Trophoblast cell (in vitro differentiated cells and primary cell): ENCODE measurements around the gene OR51T1.

Experiments
- DNase-seq, 2 donors: peaks; one replicate each; pipeline ENCODE4 v3.0.0-alpha.2; 2016
- H2AFZ ChIP-seq: 2 replicates; pipeline ENCODE4 v1.6.1; 2013; ENCODE audit warnings: low read length, moderate library complexity, mild to moderate bottlenecking; ENCODE audit not compliant: insufficient read depth, poor library complexity
- H2AK5ac ChIP-seq: 2 replicates; pipeline ENCODE4 v1.6.1; 2013; ENCODE audit warnings: mild to moderate bottlenecking, low read length
- H2BK120ac ChIP-seq: 2 replicates; pipeline ENCODE4 v1.6.1; 2013; ENCODE audit warnings: low read length, mild to moderate bottlenecking, moderate library complexity; ENCODE audit not compliant: insufficient read depth, poor library complexity
- H2BK12ac ChIP-seq: 2 replicates; pipeline ENCODE4 v1.6.1; 2013; ENCODE audit warnings: mild to moderate bottlenecking, low read length, moderate library complexity
- H2BK5ac ChIP-seq: 2 replicates; pipeline ENCODE4 v1.6.1; 2013; ENCODE audit warnings: low read length, low read depth, moderate library complexity, mild to moderate bottlenecking; ENCODE audit not compliant: poor library complexity
- H3K14ac ChIP-seq: 2 replicates; pipeline ENCODE4 v1.6.1; 2013; ENCODE audit warnings: mild to moderate bottlenecking, low read length
- H3K18ac ChIP-seq: 2 replicates; pipeline ENCODE4 v1.6.1; 2013; ENCODE audit warnings: mild to moderate bottlenecking, low read length
- H3K23ac ChIP-seq: 2 replicates; pipeline ENCODE4 v1.6.1; 2013; ENCODE audit warnings: low read length
- H3K27ac ChIP-seq: 2 replicates; pipeline ENCODE4 v1.5.1; 2013; ENCODE audit warnings: low read depth, mild to moderate bottlenecking, inconsistent platforms, low read length, moderate library complexity
- H3K27me3 ChIP-seq: 2 replicates; pipeline ENCODE4 v1.6.1; 2013; ENCODE audit warnings: inconsistent platforms, mild to moderate bottlenecking, low read length, moderate library complexity; ENCODE audit not compliant: insufficient read depth
- H3K36me3 ChIP-seq, 2 experiments: 1 replicate in 1 of 2; 2 replicates in 1 of 2; pipeline ENCODE4 v1.6.1; 2013; ENCODE audit warnings: low read length in 2 of 2, mild to moderate bottlenecking in 2 of 2, moderate library complexity in 1 of 2; ENCODE audit not compliant: insufficient read depth in 2 of 2, control insufficient read depth in 1 of 2
- H3K4ac ChIP-seq: 2 replicates; pipeline ENCODE4 v1.6.1; 2013; ENCODE audit warnings: low read depth, mild to moderate bottlenecking, low read length, moderate library complexity
- H3K4me1 ChIP-seq, 2 experiments: 1 replicate in 1 of 2; 2 replicates in 1 of 2; pipeline ENCODE4 v1.6.1; 2013; ENCODE audit warnings: low read length in 2 of 2, mild to moderate bottlenecking in 2 of 2, moderate library complexity in 1 of 2; ENCODE audit not compliant: insufficient read depth in 2 of 2, control insufficient read depth in 1 of 2
- H3K4me2 ChIP-seq: 2 replicates; pipeline ENCODE4 v1.6.1; 2013; ENCODE audit warnings: inconsistent platforms, mild to moderate bottlenecking, low read length, moderate library complexity
- H3K4me3 ChIP-seq: 2 replicates; pipeline ENCODE4 v1.5.1; 2013; ENCODE audit warnings: mild to moderate bottlenecking, low read depth, low read length, inconsistent platforms
- H3K79me1 ChIP-seq: one replicate; pipeline ENCODE4 v1.6.1; 2013; ENCODE audit warnings: low read length
- H3K79me2 ChIP-seq: 2 replicates; pipeline ENCODE4 v1.6.1; 2013; ENCODE audit warnings: low read length, mild to moderate bottlenecking; ENCODE audit not compliant: control insufficient read depth, insufficient read depth, poor library complexity
- H3K9ac ChIP-seq: 2 replicates; pipeline ENCODE4 v1.6.1; 2013; ENCODE audit warnings: mild to moderate bottlenecking, low read length
- H3K9me3 ChIP-seq: 2 replicates; pipeline ENCODE4 v1.6.1; 2013; ENCODE audit warnings: low read depth, mild to moderate bottlenecking, control low read depth, inconsistent platforms, low read length; ENCODE audit not compliant: insufficient read depth
- H4K12ac ChIP-seq: 2 replicates; pipeline ENCODE4 v1.6.1; 2013; ENCODE audit warnings: low read depth, mild to moderate bottlenecking, low read length, moderate library complexity
- H4K8ac ChIP-seq: 2 replicates; pipeline ENCODE4 v1.6.1; 2013; ENCODE audit warnings: low read depth, mild to moderate bottlenecking, low read length, moderate library complexity
- H4K91ac ChIP-seq: one replicate; pipeline ENCODE4 v1.6.1; 2013; ENCODE audit warnings: low read depth, mild to moderate bottlenecking, low read length, moderate library complexity
- WGBS: extraction: QIAGEN DNeasy Blood & Tissue Kit; methylation state at CpG from one replicate; pipeline ENCODE4 v1.1.7; 2013; ENCODE audit warnings: missing lambda C conversion rate; ENCODE audit not compliant: insufficient read length, insufficient coverage; ENCODE audit errors: extremely low coverage; 5-methylcytosine and 5-hydroxymethylcytosine counted together

The OR51T1 gene

DNA sequence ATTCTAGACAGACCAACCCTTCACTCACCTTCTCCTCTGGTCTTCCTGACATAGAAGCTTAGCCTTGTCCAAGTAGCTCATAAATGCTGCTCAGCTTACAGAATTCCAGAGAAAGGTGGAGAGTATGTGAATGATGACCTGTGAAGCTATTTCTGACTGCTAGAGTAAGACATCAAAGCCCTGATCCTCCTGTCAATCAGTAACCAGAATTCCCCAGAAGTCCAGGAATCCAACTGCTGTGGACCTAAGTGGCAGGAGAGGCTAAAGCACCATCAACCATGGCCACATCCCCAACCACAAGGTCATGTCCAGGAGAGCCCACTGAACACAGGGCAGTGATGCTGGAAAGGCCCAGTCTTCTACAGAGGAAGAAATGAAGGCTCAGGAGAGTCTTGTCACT lies 34.9 kb downstream of the OR51T1 start:
- H3K4me1 ChIP-seq, result no peaks in the 10 kb centered on the region
- H2BK12ac ChIP-seq, result no peak overlapping the region
- H4K12ac ChIP-seq, result no peak overlapping the region
- H4K8ac ChIP-seq, result no peak overlapping the region
- H3K36me3 ChIP-seq, result no peaks in the 10 kb centered on the region
- no peak overlapping the region for H2BK5ac ChIP-seq
- no peak overlapping the region for H3K4me2 ChIP-seq
- no peak overlapping the region for H3K23ac ChIP-seq
- H3K9me3 ChIP-seq, result no peaks in the 10 kb centered on the region
- no peak overlapping the region for H2AK5ac ChIP-seq
- no peak overlapping the region for H3K27ac ChIP-seq
- no peak overlapping the region for H3K18ac ChIP-seq
- H3K79me1 ChIP-seq, result no peaks in the 10 kb centered on the region
- H2AFZ ChIP-seq, result no peak overlapping the region
- H3K9ac ChIP-seq, result no peak overlapping the region
- H4K91ac ChIP-seq, result no peak overlapping the region
- DNase-seq, result no peak
- no peak overlapping the region for H3K4ac ChIP-seq
- H3K27me3 ChIP-seq, result no peaks in the 10 kb centered on the region
- no peak overlapping the region for H3K4me3 ChIP-seq
- no peaks in the 10 kb centered on the region for H3K79me2 ChIP-seq
- no peak overlapping the region for H3K14ac ChIP-seq
- H2BK120ac ChIP-seq, result no peak overlapping the region

DNA sequence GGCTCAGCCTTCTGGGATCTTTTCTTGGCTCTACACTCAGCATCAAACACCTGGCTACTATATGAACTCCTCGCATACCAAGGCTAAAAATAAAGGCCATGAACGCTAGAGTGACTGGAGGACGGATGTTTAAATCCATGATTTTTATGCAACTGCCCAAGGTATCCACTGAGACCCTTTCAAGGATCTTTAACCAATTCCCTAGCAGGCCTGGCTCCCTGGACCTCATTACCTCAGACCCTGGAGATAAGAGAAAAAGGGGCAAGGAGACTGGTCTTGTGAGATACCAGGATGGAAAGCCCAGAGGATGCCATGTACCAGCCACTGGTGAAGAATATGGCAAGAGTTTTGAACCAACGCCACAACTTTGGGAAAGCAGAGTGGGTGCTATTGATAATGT lies 37.5 kb downstream of the OR51T1 start, which contains the start of gene OR51G2:
Gene OR51G2 (minus strand): TSS at position 101 of the 400 bp plus-strand sequence. CDS start 3,687 bp downstream, outside the sequence.
- no peak within 1 kb of the TSS for H3K4ac ChIP-seq
- no peak for DNase-seq
- no peak within 1 kb of the TSS for H3K4me2 ChIP-seq
- no peaks in the 10 kb centered on the region for H3K79me2 ChIP-seq
- no peak within 1 kb of the TSS for H4K8ac ChIP-seq
- H3K14ac ChIP-seq, result no peak within 1 kb of the TSS
- H3K9ac ChIP-seq, result no peak within 1 kb of the TSS
- no peaks in the 10 kb centered on the region for H3K4me1 ChIP-seq
- no peaks in the 10 kb centered on the region for H3K36me3 ChIP-seq
- H3K9me3 ChIP-seq, result no peaks in the 10 kb centered on the region
- H4K91ac ChIP-seq, result no peak within 1 kb of the TSS
- H2BK5ac ChIP-seq, result no peak within 1 kb of the TSS
- no peak within 1 kb of the TSS for H3K18ac ChIP-seq
- no CpG with 5 or more reads among the region's 4 CpGs for WGBS
- H2BK120ac ChIP-seq, result no peak within 1 kb of the TSS
- H2AK5ac ChIP-seq, result no peak within 1 kb of the TSS
- no peaks in the 10 kb centered on the region for H3K27me3 ChIP-seq
- H2AFZ ChIP-seq, result no peak within 1 kb of the TSS
- H3K27ac ChIP-seq, result no peak within 1 kb of the TSS
- no peak within 1 kb of the TSS for H3K23ac ChIP-seq
- no peak within 1 kb of the TSS for H3K4me3 ChIP-seq
- H2BK12ac ChIP-seq, result no peak within 1 kb of the TSS
- H4K12ac ChIP-seq, result no peak within 1 kb of the TSS
- H3K79me1 ChIP-seq, result no peaks in the 10 kb centered on the region

DNA sequence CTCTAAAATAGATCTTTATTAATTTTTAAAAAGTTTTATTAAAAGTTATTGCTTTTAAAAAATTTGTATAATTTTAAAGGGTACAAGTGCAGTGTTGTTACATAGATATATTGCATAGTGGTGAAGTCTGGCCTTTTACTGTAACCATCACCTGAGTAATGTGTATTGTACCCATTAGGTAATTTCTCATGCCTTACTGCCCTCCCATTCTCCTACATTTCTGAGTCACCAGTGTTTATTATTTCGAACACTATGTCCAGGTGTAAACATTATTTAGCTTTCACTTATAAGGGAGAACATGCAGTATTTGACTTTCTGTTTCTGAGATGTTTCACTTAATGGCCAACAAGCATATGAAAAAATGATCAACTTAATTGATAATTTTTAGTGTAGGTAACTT lies 40.1 kb downstream of the OR51T1 start:
- H3K79me1 ChIP-seq, result no peaks in the 10 kb centered on the region
- H3K36me3 ChIP-seq, result no peaks in the 10 kb centered on the region
- no peak overlapping the region for H4K91ac ChIP-seq
- H2BK5ac ChIP-seq, result no peak overlapping the region
- no peak overlapping the region for H2AK5ac ChIP-seq
- no peak overlapping the region for H3K27ac ChIP-seq
- H3K27me3 ChIP-seq, result no peaks in the 10 kb centered on the region
- H4K8ac ChIP-seq, result no peak overlapping the region
- H3K14ac ChIP-seq, result no peak overlapping the region
- H3K9me3 ChIP-seq, result no peaks in the 10 kb centered on the region
- H3K4me2 ChIP-seq, result no peak overlapping the region
- WGBS, result no CpG with 5 or more reads among the region's 1 CpG
- no peak overlapping the region for H3K4ac ChIP-seq
- H3K18ac ChIP-seq, result no peak overlapping the region
- H2AFZ ChIP-seq, result no peak overlapping the region
- no peak overlapping the region for H2BK120ac ChIP-seq
- H3K79me2 ChIP-seq, result no peaks in the 10 kb centered on the region
- no peak overlapping the region for H3K9ac ChIP-seq
- no peak overlapping the region for H2BK12ac ChIP-seq
- H3K23ac ChIP-seq, result no peak overlapping the region
- DNase-seq, result no peak
- H3K4me3 ChIP-seq, result no peak overlapping the region
- H4K12ac ChIP-seq, result no peak overlapping the region
- H3K4me1 ChIP-seq, result no peaks in the 10 kb centered on the region

DNA sequence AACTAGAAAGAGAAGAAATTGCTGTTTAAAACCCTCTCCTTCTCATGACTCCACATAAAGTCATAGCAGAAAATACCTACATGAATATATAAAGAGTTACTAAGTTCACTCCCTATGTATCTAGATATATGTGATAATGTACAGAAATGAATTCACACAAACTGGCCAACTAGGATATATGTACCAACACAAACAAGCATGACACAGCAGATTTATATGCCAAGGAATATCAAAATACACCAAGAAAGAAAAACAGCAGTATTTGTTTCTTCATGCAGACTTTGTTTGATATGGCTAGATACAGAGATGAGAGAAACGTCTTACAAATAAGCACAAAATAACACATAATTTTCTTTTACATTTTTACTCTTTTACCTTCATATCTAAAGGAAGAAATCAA lies 40.6 kb downstream of the OR51T1 start:
- WGBS, result no CpG with 5 or more reads among the region's 1 CpG
- no peaks in the 10 kb centered on the region for H3K36me3 ChIP-seq
- no peak overlapping the region for H3K4me2 ChIP-seq

More for the DNA sequence above, 40.6 kb downstream of the OR51T1 start:
- Histone ChIP-seq H3K18ac (no peak overlapping the region), H2AFZ (no peak overlapping the region), H2BK12ac (no peak overlapping the region), H3K9ac (no peak overlapping the region), H2BK120ac (no peak overlapping the region), H2BK5ac (no peak overlapping the region), H4K8ac (no peak overlapping the region), H4K12ac (no peak overlapping the region), H3K4me3 (no peak overlapping the region), H3K79me1 (no peaks in the 10 kb centered on the region), H3K9me3 (no peaks in the 10 kb centered on the region), H3K27me3 (no peaks in the 10 kb centered on the region), H3K79me2 (no peaks in the 10 kb centered on the region), H3K14ac (no peak overlapping the region), H3K4me1 (no peaks in the 10 kb centered on the region), H2AK5ac (no peak overlapping the region), H4K91ac (no peak overlapping the region), H3K23ac (no peak overlapping the region), H3K4ac (no peak overlapping the region), H3K27ac (no peak overlapping the region)
- DNase-seq, result no peak
